Hepatocyte (in vitro differentiated cells): Measurements from ENCODE around the gene ACTR1A.

Experiments
- CTCF ChIP-seq: fragments of 200-600 bp; sonication (generic); IDR thresholded peaks from 2 replicates; pipeline ENCODE4 v1.5.1; 2016; ENCODE audit warnings: antibody characterized with exemption, mild to moderate bottlenecking; ENCODE audit not compliant: poor library complexity
- EZH2 ChIP-seq: fragments of 200-600 bp; sonication (generic); IDR thresholded peaks from 2 replicates; pipeline ENCODE4 v1.6.1; 2016; ENCODE audit warnings: antibody characterized with exemption, mild to moderate bottlenecking, borderline replicate concordance
- EZH2phosphoT487 ChIP-seq: fragments of 200-600 bp; sonication (generic); IDR thresholded peaks from one replicate; pipeline ENCODE4 v1.6.1; 2018; ENCODE audit warnings: antibody characterized with exemption, mild to moderate bottlenecking, low read depth, moderate library complexity; ENCODE audit not compliant: unreplicated experiment, severe bottlenecking

DNA sequence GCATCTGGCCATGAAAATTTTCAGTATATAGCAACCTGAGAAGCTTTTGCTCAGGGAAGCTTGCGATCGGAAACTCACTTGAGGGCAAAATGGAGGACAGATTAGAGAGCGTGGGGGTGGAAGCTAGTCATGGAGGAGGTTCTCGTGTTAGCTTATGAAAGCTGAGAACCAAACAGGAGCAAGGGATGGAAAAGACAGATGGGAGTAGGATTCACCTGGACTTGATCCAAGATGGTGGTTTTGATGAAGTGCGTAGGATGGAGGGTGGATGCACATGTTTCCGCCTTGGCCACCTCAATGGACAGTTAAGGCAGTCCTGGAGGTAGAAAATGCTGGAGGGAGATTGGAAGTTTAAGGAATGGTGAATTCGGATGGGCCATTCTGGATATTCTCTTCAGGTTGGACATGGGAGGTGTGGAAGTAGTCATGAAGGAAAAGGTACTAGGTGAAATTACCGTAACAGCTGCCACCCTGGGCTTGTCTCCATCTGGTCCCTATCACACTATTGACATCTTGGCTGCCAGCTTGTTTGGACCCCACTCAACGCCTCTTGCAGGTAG, 44.8 kb downstream of the ACTR1A start:
- no peak for TF ChIP-seq CTCF
- TF ChIP-seq EZH2: no peak
- no peak for TF ChIP-seq EZH2phosphoT487
